Loucy (cell line): ENCODE results near the gene CLCA1.

ENCODE experiments used
- EZH2phosphoT487 ChIP-seq: fragments of 200-600 bp; IDR thresholded peaks from 2 replicates; pipeline ENCODE4 v1.6.1; 2018; ENCODE audit warnings: antibody characterized with exemption, mild to moderate bottlenecking, moderate library complexity, borderline replicate concordance
- TF ChIP-seq, protein P1 (sequence below): fragments of 200-600 bp; sonication (generic); conservative IDR thresholded peaks from 2 replicates; pipeline ENCODE4 v1.5.1; 2014; ENCODE audit warnings: mild to moderate bottlenecking, antibody characterized with exemption, low read length

DNA sequence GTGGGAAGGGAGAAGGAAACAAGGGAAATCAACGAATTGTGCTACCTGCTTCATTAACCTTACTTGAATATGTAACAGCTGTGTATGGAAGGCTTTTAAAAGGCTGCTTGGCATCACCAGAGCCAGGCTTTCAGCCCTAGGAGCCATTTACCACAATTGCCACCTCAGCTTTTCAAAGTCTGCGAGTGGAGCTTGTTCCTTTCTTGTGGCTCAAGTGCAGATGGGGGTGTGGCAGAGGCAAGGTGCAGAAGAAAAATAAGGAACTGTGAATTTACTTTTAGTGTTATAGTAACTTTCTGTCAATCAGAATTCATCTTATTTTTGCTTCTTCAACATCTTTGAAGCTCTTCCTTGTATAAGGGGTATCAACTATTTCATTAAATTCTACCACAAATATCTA, 27.1 kb upstream of the CLCA1 start:
- TF ChIP-seq, protein P1, sequence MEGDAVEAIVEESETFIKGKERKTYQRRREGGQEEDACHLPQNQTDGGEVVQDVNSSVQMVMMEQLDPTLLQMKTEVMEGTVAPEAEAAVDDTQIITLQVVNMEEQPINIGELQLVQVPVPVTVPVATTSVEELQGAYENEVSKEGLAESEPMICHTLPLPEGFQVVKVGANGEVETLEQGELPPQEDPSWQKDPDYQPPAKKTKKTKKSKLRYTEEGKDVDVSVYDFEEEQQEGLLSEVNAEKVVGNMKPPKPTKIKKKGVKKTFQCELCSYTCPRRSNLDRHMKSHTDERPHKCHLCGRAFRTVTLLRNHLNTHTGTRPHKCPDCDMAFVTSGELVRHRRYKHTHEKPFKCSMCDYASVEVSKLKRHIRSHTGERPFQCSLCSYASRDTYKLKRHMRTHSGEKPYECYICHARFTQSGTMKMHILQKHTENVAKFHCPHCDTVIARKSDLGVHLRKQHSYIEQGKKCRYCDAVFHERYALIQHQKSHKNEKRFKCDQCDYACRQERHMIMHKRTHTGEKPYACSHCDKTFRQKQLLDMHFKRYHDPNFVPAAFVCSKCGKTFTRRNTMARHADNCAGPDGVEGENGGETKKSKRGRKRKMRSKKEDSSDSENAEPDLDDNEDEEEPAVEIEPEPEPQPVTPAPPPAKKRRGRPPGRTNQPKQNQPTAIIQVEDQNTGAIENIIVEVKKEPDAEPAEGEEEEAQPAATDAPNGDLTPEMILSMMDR = no peak
- no peak for TF ChIP-seq EZH2phosphoT487
